ENCODE measurements around the gene VSIG2.

The VSIG2 gene

DNA sequence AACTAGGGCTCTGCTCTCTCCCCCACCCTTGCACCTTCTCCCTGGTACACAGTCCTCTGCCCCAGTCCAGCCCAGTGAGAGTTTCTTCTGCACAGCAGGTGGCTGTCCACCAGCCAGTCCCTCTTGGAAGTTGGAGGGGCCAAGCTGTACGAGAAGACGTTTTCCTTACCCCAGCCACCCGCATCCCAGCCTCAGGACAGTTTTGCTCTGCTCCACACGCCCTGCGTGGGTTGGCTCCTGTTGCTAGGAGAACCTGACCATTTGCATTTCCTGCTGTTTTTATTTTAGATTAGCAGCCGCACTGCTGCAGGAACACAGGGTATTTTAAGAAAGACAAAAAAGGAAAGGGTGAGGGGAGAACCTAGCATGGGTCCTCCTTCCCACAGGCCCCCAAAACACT lies 29.9 kb downstream of the VSIG2 start:
- no peaks in the 10 kb centered on the region for H3K36me3 ChIP-seq (ENCODE audit: insufficient read depth, low read length)
- H3K4me3 ChIP-seq (ENCODE audit: low read depth, low read length, poor library complexity, severe bottlenecking), result no peak overlapping the region
- H3K9me2 ChIP-seq (ENCODE audit: low read depth, low read length), result no peaks in the 10 kb centered on the region
- H4K20me1 ChIP-seq (ENCODE audit: insufficient read depth, low read length), result no peaks in the 10 kb centered on the region
- no peaks in the 10 kb centered on the region for H3K27me3 ChIP-seq (ENCODE audit: insufficient read depth, low read length)
- no peaks in the 10 kb centered on the region for H3K79me2 ChIP-seq (ENCODE audit: insufficient read depth, low read length)
- no peak overlapping the region for H2AFZ ChIP-seq (ENCODE audit: low read length)
- H3K4me2 ChIP-seq (ENCODE audit: low read length), result no peak overlapping the region
- H3K9me3 ChIP-seq (ENCODE audit: low read length), result no peaks in the 10 kb centered on the region
- peaks cover 7% of the 10 kb centered on the region for H3K4me1 ChIP-seq (ENCODE audit: insufficient read depth, low read length, severe bottlenecking)
- no peak overlapping the region for H3K9ac ChIP-seq (ENCODE audit: low read length)
- no peaks in the 10 kb centered on the region for H3F3A ChIP-seq (ENCODE audit: insufficient read depth, low read length)
- no peak overlapping the region for H3K27ac ChIP-seq (ENCODE audit: low read depth, low read length, poor library complexity, severe bottlenecking)
- TF ChIP-seq, protein P1, sequence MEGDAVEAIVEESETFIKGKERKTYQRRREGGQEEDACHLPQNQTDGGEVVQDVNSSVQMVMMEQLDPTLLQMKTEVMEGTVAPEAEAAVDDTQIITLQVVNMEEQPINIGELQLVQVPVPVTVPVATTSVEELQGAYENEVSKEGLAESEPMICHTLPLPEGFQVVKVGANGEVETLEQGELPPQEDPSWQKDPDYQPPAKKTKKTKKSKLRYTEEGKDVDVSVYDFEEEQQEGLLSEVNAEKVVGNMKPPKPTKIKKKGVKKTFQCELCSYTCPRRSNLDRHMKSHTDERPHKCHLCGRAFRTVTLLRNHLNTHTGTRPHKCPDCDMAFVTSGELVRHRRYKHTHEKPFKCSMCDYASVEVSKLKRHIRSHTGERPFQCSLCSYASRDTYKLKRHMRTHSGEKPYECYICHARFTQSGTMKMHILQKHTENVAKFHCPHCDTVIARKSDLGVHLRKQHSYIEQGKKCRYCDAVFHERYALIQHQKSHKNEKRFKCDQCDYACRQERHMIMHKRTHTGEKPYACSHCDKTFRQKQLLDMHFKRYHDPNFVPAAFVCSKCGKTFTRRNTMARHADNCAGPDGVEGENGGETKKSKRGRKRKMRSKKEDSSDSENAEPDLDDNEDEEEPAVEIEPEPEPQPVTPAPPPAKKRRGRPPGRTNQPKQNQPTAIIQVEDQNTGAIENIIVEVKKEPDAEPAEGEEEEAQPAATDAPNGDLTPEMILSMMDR (IDR thresholded peaks at IDR 0.05; ENCODE audit: low read length), result no peak
- no peak for TF ChIP-seq EZH2 (IDR thresholded peaks at IDR 0.05; ENCODE audit: borderline replicate concordance, low read length)

DNA sequence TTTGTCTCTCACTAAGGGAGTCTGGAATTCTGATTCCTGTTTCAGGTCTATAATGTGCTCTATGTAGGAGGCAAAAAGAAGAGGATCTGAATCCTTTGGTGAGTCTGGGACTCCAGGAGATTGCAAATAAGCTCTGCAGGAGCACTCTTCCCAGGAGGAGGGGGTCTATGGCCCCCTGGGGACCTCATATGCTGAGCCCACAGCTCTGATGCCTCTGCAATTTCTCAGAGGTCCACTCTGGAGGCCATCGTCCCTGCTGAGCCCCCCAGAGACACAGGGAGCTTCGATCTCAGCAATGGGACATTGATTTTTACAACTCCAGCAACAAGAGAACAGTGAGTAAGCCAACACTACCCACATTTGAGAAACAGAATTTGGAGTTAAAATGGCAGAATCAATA lies 32.5 kb downstream of the VSIG2 start:
- no peak for TF ChIP-seq EZH2 (IDR thresholded peaks at IDR 0.05; ENCODE audit: borderline replicate concordance, low read length)
- TF ChIP-seq, protein P1 (IDR thresholded peaks at IDR 0.05; ENCODE audit: low read length), result no peak
- H3K9me2 ChIP-seq (ENCODE audit: low read depth, low read length), result no peaks in the 10 kb centered on the region

DNA sequence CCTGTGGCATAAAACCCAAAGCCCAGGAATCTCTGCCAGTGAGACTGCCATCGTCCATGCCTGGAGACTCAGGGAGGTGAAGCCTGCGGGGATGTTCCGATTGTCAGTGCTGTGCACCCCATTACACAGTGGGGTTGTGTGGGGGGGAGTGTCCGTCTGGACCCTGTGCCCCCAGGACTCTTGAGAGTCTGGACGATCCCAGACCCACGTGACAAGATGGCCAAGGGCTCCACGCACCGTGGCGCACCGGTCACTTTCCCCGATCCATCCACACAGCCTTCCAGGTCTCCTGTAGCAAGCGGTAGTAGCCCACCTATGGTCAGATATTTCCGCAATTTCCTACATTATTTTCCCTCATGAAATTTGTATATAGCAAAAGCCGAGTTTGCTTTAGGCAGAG lies 33.3 kb downstream of the VSIG2 start:
- Histone ChIP-seq H3K79me2 (ENCODE audit: insufficient read depth, low read length) (no peaks in the 10 kb centered on the region), H4K20me1 (ENCODE audit: insufficient read depth, low read length) (no peaks in the 10 kb centered on the region), H3K27ac (ENCODE audit: low read depth, low read length, poor library complexity, severe bottlenecking) (no peak overlapping the region), H3K9me2 (ENCODE audit: low read depth, low read length) (no peaks in the 10 kb centered on the region), H3K4me3 (ENCODE audit: low read depth, low read length, poor library complexity, severe bottlenecking) (no peak overlapping the region), H3F3A (ENCODE audit: insufficient read depth, low read length) (no peaks in the 10 kb centered on the region), H3K36me3 (ENCODE audit: insufficient read depth, low read length) (no peaks in the 10 kb centered on the region), H3K27me3 (ENCODE audit: insufficient read depth, low read length) (no peaks in the 10 kb centered on the region), H3K9me3 (ENCODE audit: low read length) (no peaks in the 10 kb centered on the region), H2AFZ (ENCODE audit: low read length) (no peak overlapping the region), H3K4me2 (ENCODE audit: low read length) (no peak overlapping the region), H3K4me1 (ENCODE audit: insufficient read depth, low read length, severe bottlenecking) (no peaks in the 10 kb centered on the region), H3K9ac (ENCODE audit: low read length) (no peak overlapping the region)
- TF ChIP-seq, protein P1 (IDR thresholded peaks at IDR 0.05; ENCODE audit: low read length), result no peak
- no peak for TF ChIP-seq EZH2 (IDR thresholded peaks at IDR 0.05; ENCODE audit: borderline replicate concordance, low read length)

More for the DNA sequence above, 32.5 kb downstream of the VSIG2 start:
- H3K27ac ChIP-seq (ENCODE audit: low read depth, low read length, poor library complexity, severe bottlenecking), result no peak overlapping the region
- no peak overlapping the region for H3K9ac ChIP-seq (ENCODE audit: low read length)
- no peaks in the 10 kb centered on the region for H3F3A ChIP-seq (ENCODE audit: insufficient read depth, low read length)
- H3K4me2 ChIP-seq (ENCODE audit: low read length), result no peak overlapping the region
- H3K9me3 ChIP-seq (ENCODE audit: low read length), result no peaks in the 10 kb centered on the region
- H3K4me3 ChIP-seq (ENCODE audit: low read depth, low read length, poor library complexity, severe bottlenecking), result no peak overlapping the region
- no peaks in the 10 kb centered on the region for H3K27me3 ChIP-seq (ENCODE audit: insufficient read depth, low read length)
- H4K20me1 ChIP-seq (ENCODE audit: insufficient read depth, low read length), result no peaks in the 10 kb centered on the region
- H2AFZ ChIP-seq (ENCODE audit: low read length), result no peak overlapping the region
- H3K36me3 ChIP-seq (ENCODE audit: insufficient read depth, low read length), result no peaks in the 10 kb centered on the region
- no peaks in the 10 kb centered on the region for H3K79me2 ChIP-seq (ENCODE audit: insufficient read depth, low read length)
- H3K4me1 ChIP-seq (ENCODE audit: insufficient read depth, low read length, severe bottlenecking), result no peaks in the 10 kb centered on the region
